ENCODE measurements around the gene CRISPLD2. TPM values are rescaled to one million over a fixed set of nuclear protein-coding genes. Genes with fewer than 3 reads are reported as not detected.

The CRISPLD2 gene
- total and polyA plus RNA-seq, 10 of the 15 experiments (the other 5 are each of a cell fraction or from before 2014, with no cell fraction given), result 0.03 to 0.30 (median 0.08) TPM; not detected in 5

DNA sequence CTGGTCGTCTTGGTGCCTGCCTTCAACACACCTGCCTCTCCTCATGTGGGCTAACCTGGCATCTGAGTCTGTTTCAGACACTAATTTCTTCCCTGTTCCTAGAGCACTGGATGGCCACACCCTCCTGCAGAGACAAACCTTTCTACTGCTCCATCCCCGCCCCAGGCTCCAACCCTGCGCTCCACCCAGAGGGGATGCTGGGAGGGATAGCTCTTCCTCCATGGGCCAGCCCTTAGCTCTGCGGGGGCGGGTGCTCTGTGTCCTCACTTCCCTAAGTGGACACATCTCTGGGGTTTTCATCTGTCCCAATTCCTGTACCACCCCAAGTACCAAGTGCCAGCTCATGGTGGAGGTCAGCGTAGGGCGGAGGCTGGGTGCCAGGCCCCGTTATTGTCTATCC is 11.0 kb upstream of the CRISPLD2 start:
- CTCF ChIA-PET, result no interaction called here
- TF ChIP-seq SMAD1 (IDR thresholded peaks at IDR 0.05; ENCODE audit: low read depth, partially characterized antibody), result no peak
- TF ChIP-seq, protein P1, sequence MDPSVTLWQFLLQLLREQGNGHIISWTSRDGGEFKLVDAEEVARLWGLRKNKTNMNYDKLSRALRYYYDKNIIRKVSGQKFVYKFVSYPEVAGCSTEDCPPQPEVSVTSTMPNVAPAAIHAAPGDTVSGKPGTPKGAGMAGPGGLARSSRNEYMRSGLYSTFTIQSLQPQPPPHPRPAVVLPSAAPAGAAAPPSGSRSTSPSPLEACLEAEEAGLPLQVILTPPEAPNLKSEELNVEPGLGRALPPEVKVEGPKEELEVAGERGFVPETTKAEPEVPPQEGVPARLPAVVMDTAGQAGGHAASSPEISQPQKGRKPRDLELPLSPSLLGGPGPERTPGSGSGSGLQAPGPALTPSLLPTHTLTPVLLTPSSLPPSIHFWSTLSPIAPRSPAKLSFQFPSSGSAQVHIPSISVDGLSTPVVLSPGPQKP (IDR thresholded peaks at IDR 0.05; ENCODE audit: low read depth, low read length), result no peak
- TF ChIP-seq MEF2A (IDR thresholded peaks at IDR 0.05; ENCODE audit: insufficient read depth, low read depth, low read length), result no peak
- TF ChIP-seq POLR2A (IDR thresholded peaks at IDR 0.05; ENCODE audit: low read depth, low read length), result no peak
- TF ChIP-seq RAD21 (IDR thresholded peaks at IDR 0.05; ENCODE audit: insufficient read depth, low read depth, low read length), result no peak
- no peak for TF ChIP-seq RUNX3 (IDR thresholded peaks at IDR 0.05; ENCODE audit: low read length)
- no peak for TF ChIP-seq SUZ12 (IDR thresholded peaks at IDR 0.05; ENCODE audit: unreplicated experiment)
- no peak for TF ChIP-seq ZNF622 (IDR thresholded peaks at IDR 0.05)
- TF ChIP-seq HCFC1 (IDR thresholded peaks at IDR 0.05; ENCODE audit: low read length), result no peak
- TF ChIP-seq EP300 (IDR thresholded peaks at IDR 0.05; ENCODE audit: borderline replicate concordance in 1 of 2, control insufficient read depth in 1 of 2, low read depth in 2 of 2, low read length in 2 of 2), result no peak
- no peak for TF ChIP-seq ZNF274 (IDR thresholded peaks at IDR 0.05; ENCODE audit: insufficient read depth, insufficient read length)
- TF ChIP-seq POLR2AphosphoS2 (IDR thresholded peaks at IDR 0.05; ENCODE audit: low read depth, low read length), result no peak
- no peak for TF ChIP-seq IKZF2 (IDR thresholded peaks at IDR 0.05)
- no peak for TF ChIP-seq CHD4 (IDR thresholded peaks at IDR 0.05)
- TF ChIP-seq ZZZ3 (IDR thresholded peaks at IDR 0.05; ENCODE audit: control insufficient read depth, insufficient read length, low read depth), result no peak
- ATAC-seq (no peak), FAIRE-seq (no peak), DNase-seq (ENCODE audit: low read depth, low spot score) (no peak)
- H3K79me2 ChIP-seq (ENCODE audit: control insufficient read depth, insufficient read depth, low read length), result no peaks in the 10 kb centered on the region
- SMC1A ChIA-PET (ENCODE audit: uncharacterized antibody, unreplicated experiment), result no interaction called here
- WGBS (ENCODE audit: insufficient coverage, insufficient replicate concordance, low lambda C conversion rate, missing lambda C conversion rate), result 76% methylated on average over 8 of the region's 8 CpGs
- no peaks in the 10 kb centered on the region; the same call in 2 of the 3 replicates for H3K9me3 ChIP-seq (replicated peaks; ENCODE audit: control insufficient read depth, insufficient read depth, low read length)
- no peak overlapping the region for H3K4me3 ChIP-seq
- H3K4me2 ChIP-seq (ENCODE audit: control insufficient read depth, insufficient read depth), result no peak overlapping the region
- no peaks in the 10 kb centered on the region for H3K36me3 ChIP-seq (ENCODE audit: control insufficient read depth in 2 of 2, insufficient read depth in 2 of 2, low read length in 1 of 2)
- H3K9ac ChIP-seq (ENCODE audit: control insufficient read depth, insufficient read depth, low read length), result no peak overlapping the region
- peaks cover 21% of the 10 kb centered on the region for H3K4me1 ChIP-seq (ENCODE audit: control insufficient read depth, insufficient read depth, low read length)
- H3K27ac ChIP-seq (ENCODE audit: control insufficient read depth, insufficient read depth), result no peak overlapping the region
- POLR2A ChIA-PET, result no interaction called here
- peaks cover 0 to 1% of the 10 kb centered on the region in 2 experiments; a peak in 2 of 4 replicates for H3K27me3 ChIP-seq (replicated peaks in 1 of 2; ENCODE audit: control insufficient read depth in 2 of 2, insufficient read depth in 2 of 2, low read length in 1 of 2)
- in situ Hi-C loops (cut with MboI), result no loop called here
- no TSS peak for BruUV-seq (replicated peaks)
- no peaks in the 10 kb centered on the region for H4K20me1 ChIP-seq (ENCODE audit: control insufficient read depth, insufficient read depth)
- RAD21 ChIA-PET (ENCODE audit: unreplicated experiment), result no interaction called here
- intact Hi-C loops (cut with micrococcal nuclease; ENCODE audit: unreplicated experiment), result loop anchor here (1.0 kb wide), 1 partner anchor 24 kb away; no protein-coding TSS in a partner anchor
- no peak overlapping the region for H2AFZ ChIP-seq (ENCODE audit: control insufficient read depth, low read depth, low read length)

Measured in GM12878 (cell line).